PFSK-1 (cell line): Measurements from ENCODE around the gene TTLL5.

ENCODE experiments used
- FOXP2 ChIP-seq: optimal IDR thresholded peaks from 2 replicates; pipeline ENCODE3; 2011; ENCODE audit warnings: borderline replicate concordance, control low read depth, inconsistent platforms; ENCODE audit not compliant: insufficient read depth; ENCODE audit errors: extremely low read length, extremely low read depth
- POLR2AphosphoS5 ChIP-seq: IDR thresholded peaks from 2 replicates; pipeline ENCODE4 v1.6.1; 2012; ENCODE audit warnings: low read depth, mild to moderate bottlenecking, control low read depth, low read length, moderate library complexity
- REST ChIP-seq, 2 experiments: IDR thresholded peaks; 2 replicates each; pipeline versions ENCODE4 v1.6.1 to v1.8.0; 2011 to 2012; ENCODE audit warnings: low read depth in 2 of 2, low read length in 2 of 2, control low read depth in 1 of 2, inconsistent platforms in 1 of 2, mild to moderate bottlenecking in 1 of 2, moderate library complexity in 1 of 2; ENCODE audit not compliant: insufficient read depth in 1 of 2
- SIN3A ChIP-seq: IDR thresholded peaks from 2 replicates; pipeline ENCODE4 v1.6.1; 2012; ENCODE audit warnings: mild to moderate bottlenecking, low read length, moderate library complexity, borderline replicate concordance; ENCODE audit not compliant: insufficient read depth
- TAF1 ChIP-seq: IDR thresholded peaks from 2 replicates; pipeline ENCODE4 v1.6.1; 2012; ENCODE audit warnings: low read length, control low read depth, borderline replicate concordance; ENCODE audit not compliant: insufficient read depth

TTLL5 gene

GRCh38 chr14:75769047-75769685, 108.1 kb downstream of the TTLL5 start:
- no peak for TF ChIP-seq TAF1
- no peak for TF ChIP-seq REST (IDR thresholded peaks at IDR 0.05; ENCODE audit: insufficient read depth in 1 of 2, low read depth in 2 of 2, low read length in 2 of 2)
- TF ChIP-seq FOXP2 = no peak
- no peak for TF ChIP-seq POLR2AphosphoS5
- TF ChIP-seq SIN3A = no peak

- no peak for TF ChIP-seq SIN3A
Observed at GRCh38 chr14:75770635-75771034, 109.6 kb downstream of the TTLL5 start.

GRCh38 chr14:75771595-75771994, 110.5 kb downstream of the TTLL5 start:
- TF ChIP-seq SIN3A = no peak
- TF ChIP-seq FOXP2 = no peak
- no peak for TF ChIP-seq TAF1
- TF ChIP-seq REST (IDR thresholded peaks at IDR 0.05; ENCODE audit: insufficient read depth in 1 of 2, low read depth in 2 of 2, low read length in 2 of 2) = no peak
- no peak for TF ChIP-seq POLR2AphosphoS5

- no peak for TF ChIP-seq SIN3A
Observed at GRCh38 chr14:75773046-75773445, 112.0 kb downstream of the TTLL5 start.

- TF ChIP-seq POLR2AphosphoS5 (no peak), REST (IDR thresholded peaks at IDR 0.05; ENCODE audit: insufficient read depth in 1 of 2, low read depth in 2 of 2, low read length in 2 of 2) (no peak), SIN3A (no peak), TAF1 (no peak), FOXP2 (no peak)
Observed at GRCh38 chr14:75781096-75781495, 120.0 kb downstream of the TTLL5 start.

GRCh38 chr14:75783184-75783583, 122.1 kb downstream of the TTLL5 start:
- TF ChIP-seq REST (IDR thresholded peaks at IDR 0.05; ENCODE audit: insufficient read depth in 1 of 2, low read depth in 2 of 2, low read length in 2 of 2) (no peak), SIN3A (no peak), POLR2AphosphoS5 (no peak), FOXP2 (no peak)
